ENCODE measurements around the gene TBC1D30. TPM values are rescaled to one million over a fixed set of nuclear protein-coding genes. Genes with fewer than 3 reads are reported as not detected.

TBC1D30 gene
- total RNA-seq, 1 donor from 2014 or later: 4.2 TPM

DNA sequence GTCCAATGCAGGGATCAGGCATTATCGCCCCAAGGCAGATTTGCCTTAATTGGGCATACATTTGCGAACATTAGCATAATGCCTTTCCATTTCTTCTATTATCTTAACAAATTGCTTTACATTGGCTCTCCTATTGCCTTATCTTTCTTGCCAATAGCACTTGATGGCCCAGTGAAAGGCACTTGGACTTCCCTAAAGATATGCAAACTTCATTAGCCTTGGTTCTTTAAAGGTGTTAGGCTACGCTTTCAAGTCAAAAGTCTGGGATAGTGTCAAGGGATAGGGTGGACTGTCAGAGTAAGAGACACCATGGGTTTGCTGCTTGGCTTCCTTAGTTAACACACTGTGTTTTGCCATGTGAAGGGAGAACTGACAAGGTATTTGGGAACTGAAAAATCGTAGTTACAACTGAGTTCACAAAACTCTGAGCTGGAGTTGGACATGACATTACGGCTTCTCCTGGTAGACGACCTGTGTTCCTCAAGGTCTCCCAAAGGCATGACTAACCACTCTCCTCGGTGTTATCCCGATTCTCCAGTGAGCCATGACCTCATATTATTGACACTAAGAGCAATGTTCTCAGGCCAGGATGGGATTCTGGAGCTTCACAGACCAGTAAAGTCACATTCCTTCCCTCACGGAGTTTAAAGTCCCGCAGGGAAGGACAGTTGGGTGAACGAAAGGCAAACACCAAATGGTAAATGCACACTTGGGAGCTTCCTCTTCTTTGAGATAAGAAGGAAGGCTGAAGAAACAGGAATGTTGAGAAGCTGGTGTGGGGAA is 65.2 kb downstream of the TBC1D30 start:
- TF ChIP-seq, protein P1, sequence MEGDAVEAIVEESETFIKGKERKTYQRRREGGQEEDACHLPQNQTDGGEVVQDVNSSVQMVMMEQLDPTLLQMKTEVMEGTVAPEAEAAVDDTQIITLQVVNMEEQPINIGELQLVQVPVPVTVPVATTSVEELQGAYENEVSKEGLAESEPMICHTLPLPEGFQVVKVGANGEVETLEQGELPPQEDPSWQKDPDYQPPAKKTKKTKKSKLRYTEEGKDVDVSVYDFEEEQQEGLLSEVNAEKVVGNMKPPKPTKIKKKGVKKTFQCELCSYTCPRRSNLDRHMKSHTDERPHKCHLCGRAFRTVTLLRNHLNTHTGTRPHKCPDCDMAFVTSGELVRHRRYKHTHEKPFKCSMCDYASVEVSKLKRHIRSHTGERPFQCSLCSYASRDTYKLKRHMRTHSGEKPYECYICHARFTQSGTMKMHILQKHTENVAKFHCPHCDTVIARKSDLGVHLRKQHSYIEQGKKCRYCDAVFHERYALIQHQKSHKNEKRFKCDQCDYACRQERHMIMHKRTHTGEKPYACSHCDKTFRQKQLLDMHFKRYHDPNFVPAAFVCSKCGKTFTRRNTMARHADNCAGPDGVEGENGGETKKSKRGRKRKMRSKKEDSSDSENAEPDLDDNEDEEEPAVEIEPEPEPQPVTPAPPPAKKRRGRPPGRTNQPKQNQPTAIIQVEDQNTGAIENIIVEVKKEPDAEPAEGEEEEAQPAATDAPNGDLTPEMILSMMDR (IDR thresholded peaks at IDR 0.05; ENCODE audit: insufficient read depth, low read length, severe bottlenecking): no peak
- no peaks in the 10 kb centered on the region for H3K36me3 ChIP-seq (ENCODE audit: control insufficient read depth, insufficient read depth, low read length)
- no peaks in the 10 kb centered on the region for H3K27me3 ChIP-seq (ENCODE audit: control insufficient read depth, insufficient read depth, low read length)
- H3K4me3 ChIP-seq (ENCODE audit: low read depth, low read length): no peak overlapping the region
- DNase-seq (ENCODE audit: low read depth): peak; percentile 54
- FAIRE-seq: no peak

DNA sequence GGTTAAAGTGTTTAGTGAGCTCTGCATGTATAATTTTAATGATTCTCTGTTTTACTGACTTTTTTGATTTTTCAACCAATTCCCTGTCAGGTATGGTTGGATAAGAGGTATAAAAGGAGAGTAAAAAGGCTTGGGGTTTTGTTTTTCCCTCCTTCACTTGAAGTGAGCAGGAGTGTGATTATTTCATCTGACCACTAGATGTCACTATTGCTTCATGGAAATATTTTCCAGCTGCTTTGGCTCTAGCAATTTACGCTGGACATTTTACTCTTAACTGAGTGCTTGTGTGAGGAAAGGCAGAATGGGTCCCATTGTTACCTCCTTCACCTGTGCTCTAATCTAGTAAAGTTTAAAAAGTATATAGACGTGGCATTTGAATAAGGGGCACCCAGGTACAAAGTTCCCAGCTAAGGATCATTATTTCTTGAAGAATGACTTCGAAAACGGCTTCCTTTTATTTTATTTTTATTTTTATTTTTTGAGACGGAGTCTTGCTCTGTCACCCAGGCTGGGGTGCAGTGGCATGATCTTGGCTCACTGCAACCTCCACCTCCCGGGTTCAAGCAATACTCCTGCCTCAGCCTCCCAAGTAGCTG is 66.5 kb downstream of the TBC1D30 start:
- no peaks in the 10 kb centered on the region for H3K27me3 ChIP-seq (ENCODE audit: control insufficient read depth, insufficient read depth, low read length)
- peak; percentile 67 for DNase-seq (ENCODE audit: low read depth)
- FAIRE-seq: no peak
- TF ChIP-seq, protein P1 (IDR thresholded peaks at IDR 0.05; ENCODE audit: insufficient read depth, low read length, severe bottlenecking): peak; percentile 56
- no peaks in the 10 kb centered on the region for H3K36me3 ChIP-seq (ENCODE audit: control insufficient read depth, insufficient read depth, low read length)
- no peak overlapping the region for H3K4me3 ChIP-seq (ENCODE audit: low read depth, low read length)

DNA sequence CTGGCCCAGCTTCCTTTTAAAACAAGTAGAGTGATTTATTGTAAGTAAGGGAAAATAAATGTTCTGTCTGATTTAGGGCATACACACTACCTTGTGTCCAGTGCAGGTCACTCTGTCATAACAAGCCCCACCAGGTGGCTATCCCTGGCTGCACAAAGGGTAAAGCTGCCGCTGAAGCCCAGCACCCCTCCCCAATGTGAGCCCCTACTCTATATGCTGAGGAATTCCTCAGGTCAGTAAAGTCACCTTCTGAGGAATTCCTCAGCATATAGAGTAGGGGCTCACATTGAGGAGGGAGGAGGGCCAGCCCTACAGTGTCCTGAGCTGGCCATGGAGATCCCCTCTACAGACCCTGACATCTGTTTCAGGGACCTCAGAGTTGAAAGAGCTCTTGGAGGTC is 67.2 kb downstream of the TBC1D30 start:
- TF ChIP-seq, protein P1 (IDR thresholded peaks at IDR 0.05; ENCODE audit: insufficient read depth, low read length, severe bottlenecking): no peak
- Histone ChIP-seq H3K4me3 (ENCODE audit: low read depth, low read length) (no peak overlapping the region), H3K36me3 (ENCODE audit: control insufficient read depth, insufficient read depth, low read length) (no peaks in the 10 kb centered on the region), H3K27me3 (ENCODE audit: control insufficient read depth, insufficient read depth, low read length) (no peaks in the 10 kb centered on the region)
- no peak for DNase-seq (ENCODE audit: low read depth)
- no peak for FAIRE-seq

DNA sequence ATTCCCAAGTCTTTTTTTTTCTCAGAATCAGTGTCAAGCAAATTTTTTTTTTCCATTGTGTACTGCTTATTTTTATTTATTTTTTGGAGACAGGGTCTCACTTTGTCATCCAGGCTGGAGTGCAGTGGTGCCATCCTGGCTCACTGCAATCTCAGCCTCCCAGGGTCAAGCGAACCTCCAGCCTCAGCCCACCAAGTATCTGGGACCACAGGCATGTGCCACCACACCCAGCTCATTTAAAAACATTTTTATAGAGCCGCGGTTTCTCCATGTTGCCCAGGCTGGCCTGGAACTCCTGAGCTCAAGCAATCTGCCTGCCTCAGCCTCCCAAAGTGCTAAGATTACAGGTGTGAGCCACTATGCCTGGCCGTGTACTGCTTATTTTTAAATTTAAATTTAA is 68.1 kb downstream of the TBC1D30 start:
- H3K36me3 ChIP-seq (ENCODE audit: control insufficient read depth, insufficient read depth, low read length): no peaks in the 10 kb centered on the region
- no peak overlapping the region for H3K4me3 ChIP-seq (ENCODE audit: low read depth, low read length)
- FAIRE-seq (no peak), DNase-seq (ENCODE audit: low read depth) (no peak)
- TF ChIP-seq, protein P1 (IDR thresholded peaks at IDR 0.05; ENCODE audit: insufficient read depth, low read length, severe bottlenecking): no peak
- H3K27me3 ChIP-seq (ENCODE audit: control insufficient read depth, insufficient read depth, low read length): no peaks in the 10 kb centered on the region

DNA sequence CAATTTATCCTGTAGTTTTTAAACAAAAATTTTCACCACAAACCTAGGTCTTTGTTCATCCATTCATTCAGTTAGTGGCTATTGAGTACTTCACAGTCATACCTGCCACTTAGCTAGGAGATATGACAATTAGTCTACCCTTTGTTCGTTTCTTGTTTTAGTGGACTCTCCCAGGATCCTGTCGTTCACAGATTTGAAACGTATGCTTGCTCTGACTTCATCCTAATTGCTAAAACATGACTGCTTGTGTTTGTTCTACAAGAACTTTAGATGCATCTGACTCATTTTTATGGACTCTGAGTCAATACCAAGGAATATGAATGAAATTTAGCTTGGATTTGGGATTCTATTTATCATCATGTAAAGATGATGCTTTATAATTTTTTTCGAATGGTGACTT is 69.5 kb downstream of the TBC1D30 start:
- peak; percentile 93 for DNase-seq (ENCODE audit: low read depth)
- Histone ChIP-seq H3K27me3 (ENCODE audit: control insufficient read depth, insufficient read depth, low read length) (no peaks in the 10 kb centered on the region), H3K36me3 (ENCODE audit: control insufficient read depth, insufficient read depth, low read length) (no peaks in the 10 kb centered on the region), H3K4me3 (ENCODE audit: low read depth, low read length) (no peak overlapping the region)
- no peak for FAIRE-seq
- TF ChIP-seq, protein P1 (IDR thresholded peaks at IDR 0.05; ENCODE audit: insufficient read depth, low read length, severe bottlenecking): no peak

All from bronchial epithelial cell (primary cell).